GM21381 (cell line): ENCODE results near the gene PAPPA.

Source experiments
- ATAC-seq: cut with Tn5 transposase; IDR thresholded peaks from one replicate; pipeline ENCODE4 v1.9.1; 2021; ENCODE audit warnings: mild to moderate bottlenecking, moderate library complexity; ENCODE audit not compliant: unreplicated experiment

Gene PAPPA

GRCh38 chr9:116372081-116372673 lies 218.6 kb downstream of the PAPPA start:
- no peak for ATAC-seq

- ATAC-seq, result no peak
Observed at GRCh38 chr9:116372786-116373185, 219.2 kb downstream of the PAPPA start.

GRCh38 chr9:116377179-116377798 lies 223.7 kb downstream of the PAPPA start:
- no peak for ATAC-seq

- no peak for ATAC-seq
Observed at GRCh38 chr9:116378873-116379272, 225.3 kb downstream of the PAPPA start.

GRCh38 chr9:116379821-116380220 lies 226.2 kb downstream of the PAPPA start:
- ATAC-seq, result no peak

- ATAC-seq, result no peak
Observed at GRCh38 chr9:116380496-116380995, 227.0 kb downstream of the PAPPA start.

GRCh38 chr9:116381350-116381749 lies 227.8 kb downstream of the PAPPA start:
- no peak for ATAC-seq

GRCh38 chr9:116382053-116382452 lies 228.5 kb downstream of the PAPPA start:
- ATAC-seq, result no peak

GRCh38 chr9:116383133-116383532 lies 229.5 kb downstream of the PAPPA start:
- ATAC-seq, result no peak

GRCh38 chr9:116383936-116384335 lies 230.3 kb downstream of the PAPPA start:
- no peak for ATAC-seq

GRCh38 chr9:116387934-116388698 lies 234.5 kb downstream of the PAPPA start:
- peak; percentile 43 for ATAC-seq

GRCh38 chr9:116389541-116390302 lies 236.1 kb downstream of the PAPPA start:
- no peak for ATAC-seq

- no peak for ATAC-seq
Observed at GRCh38 chr9:116390303-116391228, 237.0 kb downstream of the PAPPA start.

GRCh38 chr9:116391306-116391900 lies 237.8 kb downstream of the PAPPA start:
- no peak for ATAC-seq

GRCh38 chr9:116393198-116393597 lies 239.6 kb downstream of the PAPPA start:
- no peak for ATAC-seq

- no peak for ATAC-seq
Observed at GRCh38 chr9:116394070-116394469, 240.5 kb downstream of the PAPPA start.

- ATAC-seq, result no peak
Observed at GRCh38 chr9:116394894-116395698, 241.5 kb downstream of the PAPPA start.

- ATAC-seq, result no peak
Observed at GRCh38 chr9:116395699-116396037, 242.1 kb downstream of the PAPPA start.

GRCh38 chr9:116403171-116403570 lies 249.6 kb downstream of the PAPPA start:
- ATAC-seq, result no peak
